B cell (primary cell): ENCODE results near the gene EIF3J. TPM values are rescaled to one million over a fixed set of nuclear protein-coding genes. Genes with fewer than 3 reads are reported as not detected.
"Not testable (repeated sequence)": the region's sequence is repeated elsewhere in the genome, so short reads cannot be mapped to it uniquely, and the experiment has no call there.

ENCODE experiments used
- ATAC-seq: fragments of 200-7000 bp; cut with Tn5 transposase; one replicate; pipeline ENCODE4 v1.10.0; 2021; ENCODE audit warnings: low read depth, mild to moderate bottlenecking, moderate number of reproducible peaks, moderate library complexity
- CTCF ChIA-PET: fragments of 350-600 bp; sonication (Branson Sonifier 250); formaldehyde crosslinking; loops from one replicate; lab custom pipeline; 2021; ENCODE audit warnings: antibody characterized with exemption, inconsistent platforms; lab: Charles Lee
- POLR2A ChIA-PET: fragments of 350-600 bp; sonication (Branson Sonifier 250); formaldehyde crosslinking; loops from one replicate; lab custom pipeline; 2021; ENCODE audit warnings: antibody characterized with exemption; lab: Charles Lee
- DNase-seq: peaks from one replicate; pipeline ENCODE4 v3.0.0; 2013
- H2AFZ ChIP-seq: 2 replicates; pipeline ENCODE4 v1.6.1; 2012; ENCODE audit warnings: mild to moderate bottlenecking, low read depth, low read length; ENCODE audit not compliant: insufficient read depth, poor library complexity, severe bottlenecking
- H3K27ac ChIP-seq, 2 donors: 1 replicate in 1 of 2; 2 replicates in 1 of 2; pipeline ENCODE4 v1.5.1; 2012 to 2013; ENCODE audit warnings: low read length in 2 of 2, mild to moderate bottlenecking in 2 of 2, moderate library complexity in 1 of 2
- H3K27me3 ChIP-seq, 4 experiments: fragments of 200-600 bp in 1 of 4; sonication (generic) in 1 of 4; replicated peaks in 1 of 4; 1 replicate in 2 of 4; 2 replicates in 2 of 4; pipeline versions ENCODE4 v1.6.1 to v1.7.0; 2013 to 2016; ENCODE audit warnings: low read length in 3 of 4, mild to moderate bottlenecking in 2 of 4, mixed read lengths in 1 of 4, moderate library complexity in 1 of 4; ENCODE audit not compliant: insufficient read depth in 4 of 4, control insufficient read depth in 3 of 4; ENCODE audit errors: control extremely low read depth in 1 of 4
- H3K36me3 ChIP-seq, 2 experiments: replicated peaks in 1 of 2; 1 replicate in 1 of 2; 2 replicates in 1 of 2; pipeline versions ENCODE4 v1.6.1 to v1.7.1; 2013; ENCODE audit warnings: low read length in 1 of 2; ENCODE audit not compliant: insufficient read depth in 2 of 2, control insufficient read depth in 1 of 2; ENCODE audit errors: control extremely low read depth in 1 of 2, extremely low read depth in 1 of 2
- H3K4me1 ChIP-seq, 2 donors: fragments of 200-600 bp in 1 of 2; sonication (generic) in 1 of 2; 1 replicate in 1 of 2; 2 replicates in 1 of 2; pipeline versions ENCODE4 v1.5.1 to v1.6.1; 2013 to 2017; ENCODE audit warnings: low read length in 2 of 2; ENCODE audit not compliant: control insufficient read depth in 2 of 2, insufficient read depth in 2 of 2
- H3K4me2 ChIP-seq: replicated peaks from 2 replicates; pipeline ENCODE3; 2012; ENCODE audit warnings: mild to moderate bottlenecking, low read depth, low read length; ENCODE audit not compliant: poor library complexity, severe bottlenecking
- H3K4me3 ChIP-seq, 5 experiments: fragments of 200-600 bp in 1 of 5; sonication (generic) in 1 of 5; 1 replicate in 3 of 5; 2 replicates in 2 of 5; pipeline versions ENCODE4 v1.5.1 to v1.7.0; 2011 to 2016; ENCODE audit warnings: low read length in 4 of 5, mild to moderate bottlenecking in 4 of 5, low read depth in 2 of 5, control low read depth in 1 of 5, moderate library complexity in 1 of 5; ENCODE audit not compliant: insufficient read depth in 1 of 5; ENCODE audit errors: control extremely low read depth in 1 of 5, extremely low read depth in 1 of 5
- H3K79me2 ChIP-seq: fragments of 200-600 bp; sonication (generic); one replicate; pipeline ENCODE4 v1.6.0; 2016; ENCODE audit warnings: low read length; ENCODE audit not compliant: control insufficient read depth, insufficient read depth
- H3K9ac ChIP-seq: fragments of 200-600 bp; sonication (generic); 2 replicates; pipeline ENCODE4 v1.6.1; 2017; ENCODE audit warnings: mild to moderate bottlenecking, low read length, moderate library complexity
- H3K9me3 ChIP-seq, 3 donors: one replicate each; pipeline versions ENCODE4 v1.6.1 to v1.7.1; 2013; ENCODE audit warnings: low read length in 2 of 3; ENCODE audit not compliant: control insufficient read depth in 2 of 3, insufficient read depth in 1 of 3; ENCODE audit errors: control extremely low read depth in 1 of 3
- H4K20me1 ChIP-seq: 2 replicates; pipeline ENCODE4 v1.6.0; 2012; ENCODE audit warnings: mild to moderate bottlenecking, low read length; ENCODE audit not compliant: insufficient read depth, control insufficient read depth, poor library complexity, severe bottlenecking
- H3K27ac Mint-ChIP-seq: one replicate; pipeline ENCODE4 v1.8.0; 2021; ENCODE audit warnings: mixed read lengths
- H3K27me3 Mint-ChIP-seq: one replicate; pipeline ENCODE4 v1.8.0; 2021; ENCODE audit warnings: mixed read lengths
- H3K4me1 Mint-ChIP-seq: one replicate; pipeline ENCODE4 v1.8.0; 2021; ENCODE audit warnings: mixed read lengths
- H3K4me3 Mint-ChIP-seq: one replicate; pipeline ENCODE4 v1.8.0; 2021; ENCODE audit warnings: mixed read lengths
- H3K9me3 Mint-ChIP-seq: one replicate; pipeline ENCODE4 v1.8.0; 2022; ENCODE audit warnings: mixed read lengths; ENCODE audit not compliant: insufficient read depth
- CTCF ChIP-seq: fragments of 200-600 bp; IDR thresholded peaks from one replicate; pipeline ENCODE4 v1.8.0; 2022; ENCODE audit warnings: antibody characterized with exemption, mild to moderate bottlenecking
- EZH2 ChIP-seq: IDR thresholded peaks from 2 replicates; pipeline ENCODE4 v1.6.1; 2012; ENCODE audit warnings: borderline replicate concordance, low read depth, mild to moderate bottlenecking, moderate library complexity, low read length; ENCODE audit not compliant: insufficient read depth, poor library complexity, severe bottlenecking
- WGBS: methylation state at CpG from one replicate; pipeline ENCODE4 v1.1.5; 2013; ENCODE audit warnings: missing lambda C conversion rate; ENCODE audit not compliant: insufficient coverage; 5-methylcytosine and 5-hydroxymethylcytosine counted together
- intact Hi-C: fragments of 100-400 bp; cut with micrococcal nuclease; formaldehyde crosslinking; loops from one replicate; pipeline ENCODE4 v1.10.0; 2022
- polyA plus RNA-seq: library from polyadenylated mRNA; depleted of rRNA; stranded (reverse); fragments of >200 nt; gene quantifications from 2 replicates; pipeline ENCODE4 v1.2.3, GENCODE V29; 2012
- total RNA-seq, 2 donors: library from RNA; stranded (reverse); fragments of 120-200 nt in 1 of 2; gene quantifications; 1 replicate in 1 of 2; 2 replicates in 1 of 2; pipeline versions ENCODE4 v1.2.3 to v1.2.4, GENCODE V29; 2013 to 2022

The EIF3J gene
- total and polyA plus RNA-seq, 2 donors (not counting 1 experiment from before 2014, with no cell fraction given): 16.5 to 66.7 TPM

GRCh38 chr15:44545913-44546802 is 9.2 kb downstream of the EIF3J start:
- DNase-seq (peak; percentile 30), ATAC-seq (peak; percentile 17)
- POLR2A ChIA-PET: interaction anchor here (0.6 to 1.3 kb wide), 2 partner anchors 9 to 24 kb away, joined by 3 to 4 read pairs; no protein-coding TSS in a partner anchor
- Mint-ChIP-seq H3K4me3 (peak overlapping the region; percentile 29), H3K27me3 (no peaks in the 10 kb centered on the region), H3K9me3 (no peaks in the 10 kb centered on the region), H3K4me1 (peaks cover 48% of the 10 kb centered on the region), H3K27ac (peak overlapping the region; percentile 41)
- TF ChIP-seq CTCF: peak; percentile 21
- TF ChIP-seq EZH2: no peak
- H4K20me1 ChIP-seq: peaks cover 61% of the 10 kb centered on the region
- H3K27ac ChIP-seq: peak overlapping the region in 1 of 2 donors; percentile 20
- CTCF ChIA-PET: interaction anchor here (1.0 to 2.0 kb wide), 5 partner anchors 9 to 39 kb away, joined by 3 to 12 read pairs (median 6); partner anchors contain the start of gene EIF3J
- H3K4me1 ChIP-seq: peaks cover 11 to 14% of the 10 kb centered on the region in 2 donors
- H3K36me3 ChIP-seq: peaks cover 0 to 22% of the 10 kb centered on the region in 2 experiments
- no peaks in the 10 kb centered on the region for H3K9me3 ChIP-seq
- no peak overlapping the region for H3K4me3 ChIP-seq
- peaks cover 76% of the 10 kb centered on the region for H3K79me2 ChIP-seq
- no peak overlapping the region for H2AFZ ChIP-seq
- intact Hi-C loops: no loop called here
- no peak overlapping the region for H3K4me2 ChIP-seq
- 71% methylated on average over 1 of the region's 5 CpGs for WGBS
- no peaks in the 10 kb centered on the region for H3K27me3 ChIP-seq
- H3K9ac ChIP-seq: no peak overlapping the region

- H3K9me3 ChIP-seq, H3K4me2 ChIP-seq, DNase-seq, H2AFZ ChIP-seq, H3K9ac ChIP-seq, H3K4me3 Mint-ChIP-seq, H3K27me3 ChIP-seq, H3K27me3 Mint-ChIP-seq, H3K4me3 ChIP-seq, H3K9me3 Mint-ChIP-seq, ATAC-seq, H3K27ac ChIP-seq, intact Hi-C loops: not testable (repeated sequence)
- H4K20me1 ChIP-seq: peaks cover 42% of the 10 kb centered on the region
- H3K27ac Mint-ChIP-seq: peak overlapping the region; percentile 41
- 98% methylated on average over 6 of the region's 9 CpGs for WGBS
- peaks cover 27% of the 10 kb centered on the region for H3K4me1 Mint-ChIP-seq
- ChIA-PET CTCF (interaction anchor here (0.6 to 1.4 kb wide), 2 partner anchors 10 to 1037 kb away, joined by 3 read pairs; no protein-coding TSS in a partner anchor), POLR2A (interaction anchor here (0.7 kb wide), 1 partner anchor 93 kb away, joined by 6 read pairs; no protein-coding TSS in a partner anchor)
- peaks cover 6 to 36% of the 10 kb centered on the region in 2 experiments for H3K36me3 ChIP-seq
- peaks cover 67% of the 10 kb centered on the region for H3K79me2 ChIP-seq
- H3K4me1 ChIP-seq: peaks cover 9 to 12% of the 10 kb centered on the region in 2 donors
These were observed 12.2 kb downstream of the EIF3J start for GRCh38 chr15:44549152-44549551.
